ENCODE measurements around the gene CNPY3.
A peak's percentile ranks its signal among the peaks of the same experiment; 100 is the strongest.

The CNPY3 gene

GRCh38 chr6:42984001-42984923 is 55.0 kb downstream of the CNPY3 start, which contains the start of gene PPP2R5D:
TSS of gene PPP2R5D (plus strand) at chr6:42984570. CDS start at chr6:42984678, 108 bp downstream.
- DNase-seq: peak; percentile 100

GRCh38 chr6:42984924-42985475 is 55.7 kb downstream of the CNPY3 start:
- DNase-seq: no peak

- DNase-seq: no peak
These were observed 58.5 kb downstream of the CNPY3 start for GRCh38 chr6:42987533-42988451.

GRCh38 chr6:42988486-42989020 is 59.3 kb downstream of the CNPY3 start:
- DNase-seq: no peak
